ENCODE data around the gene PKP1. TPM values are rescaled to one million over a fixed set of nuclear protein-coding genes. Genes with fewer than 3 reads are reported as not detected.

Gene PKP1
- total RNA-seq, 6 experiments from 2014 or later = not detected

- Mint-ChIP-seq H3K4me1 (ENCODE audit: low read depth) (peaks cover 8% of the 10 kb centered on the region; the same call in 1 of the 2 replicates), H3K4me3 (no peak within 1 kb of the TSS), H3K27ac (no peak within 1 kb of the TSS), H3K36me3 (ENCODE audit: low read depth) (no peaks in the 10 kb centered on the region), H3K9me3 (no peaks in the 10 kb centered on the region), H3K27me3 (ENCODE audit: insufficient read depth) (peaks cover 23% of the 10 kb centered on the region)
- DNase-seq = no peak
- TF ChIP-seq, protein P1, sequence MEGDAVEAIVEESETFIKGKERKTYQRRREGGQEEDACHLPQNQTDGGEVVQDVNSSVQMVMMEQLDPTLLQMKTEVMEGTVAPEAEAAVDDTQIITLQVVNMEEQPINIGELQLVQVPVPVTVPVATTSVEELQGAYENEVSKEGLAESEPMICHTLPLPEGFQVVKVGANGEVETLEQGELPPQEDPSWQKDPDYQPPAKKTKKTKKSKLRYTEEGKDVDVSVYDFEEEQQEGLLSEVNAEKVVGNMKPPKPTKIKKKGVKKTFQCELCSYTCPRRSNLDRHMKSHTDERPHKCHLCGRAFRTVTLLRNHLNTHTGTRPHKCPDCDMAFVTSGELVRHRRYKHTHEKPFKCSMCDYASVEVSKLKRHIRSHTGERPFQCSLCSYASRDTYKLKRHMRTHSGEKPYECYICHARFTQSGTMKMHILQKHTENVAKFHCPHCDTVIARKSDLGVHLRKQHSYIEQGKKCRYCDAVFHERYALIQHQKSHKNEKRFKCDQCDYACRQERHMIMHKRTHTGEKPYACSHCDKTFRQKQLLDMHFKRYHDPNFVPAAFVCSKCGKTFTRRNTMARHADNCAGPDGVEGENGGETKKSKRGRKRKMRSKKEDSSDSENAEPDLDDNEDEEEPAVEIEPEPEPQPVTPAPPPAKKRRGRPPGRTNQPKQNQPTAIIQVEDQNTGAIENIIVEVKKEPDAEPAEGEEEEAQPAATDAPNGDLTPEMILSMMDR (IDR thresholded peaks at IDR 0.05) = no peak
Measured at GRCh38 chr1:201377611-201378092, 94.3 kb downstream of the PKP1 start, which contains the start of gene TNNT2. Gene TNNT2 (minus strand): TSS chr1:201377680. CDS start chr1:201373254, 4,426 bp downstream.

- Mint-ChIP-seq H3K36me3 (ENCODE audit: low read depth) (no peaks in the 10 kb centered on the region), H3K4me3 (no peak overlapping the region), H3K27me3 (ENCODE audit: insufficient read depth) (peaks cover 12% of the 10 kb centered on the region), H3K9me3 (no peaks in the 10 kb centered on the region), H3K4me1 (ENCODE audit: low read depth) (peaks cover 15% of the 10 kb centered on the region), H3K27ac (no peak overlapping the region)
- DNase-seq = no peak
- TF ChIP-seq, protein P1 (IDR thresholded peaks at IDR 0.05) = no peak
Measured at GRCh38 chr1:201378804-201379203, 95.5 kb downstream of the PKP1 start.

DNA sequence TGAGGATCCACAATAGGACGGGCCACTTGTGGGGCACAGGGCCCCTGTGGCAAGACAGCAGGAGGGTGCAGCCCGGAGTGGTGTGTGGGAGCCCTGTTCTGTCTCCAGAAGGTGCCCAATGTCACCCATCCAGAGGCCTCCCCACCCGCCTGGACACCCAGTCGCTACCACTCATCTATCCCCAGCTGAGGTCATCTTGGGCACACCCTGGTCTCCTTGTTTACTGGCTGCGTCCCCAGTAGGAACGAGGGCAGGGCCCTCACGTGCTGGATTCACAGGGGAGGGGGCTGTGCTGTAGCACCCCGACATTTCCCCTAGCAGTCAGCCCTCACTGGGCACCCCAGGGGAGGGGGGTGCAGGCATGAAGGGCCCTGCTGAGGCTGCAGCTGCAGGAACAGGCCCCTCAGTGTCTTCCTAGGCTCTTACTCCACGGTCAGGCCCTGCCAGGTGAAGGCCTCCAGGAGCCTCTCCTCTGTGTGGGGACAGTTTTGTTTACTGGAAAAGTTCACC lies 96.5 kb downstream of the PKP1 start:
- Mint-ChIP-seq H3K9me3 (no peaks in the 10 kb centered on the region), H3K27ac (no peak overlapping the region), H3K27me3 (ENCODE audit: insufficient read depth) (peaks cover 6% of the 10 kb centered on the region), H3K4me3 (no peak overlapping the region), H3K4me1 (ENCODE audit: low read depth) (peaks cover 25% of the 10 kb centered on the region), H3K36me3 (ENCODE audit: low read depth) (no peaks in the 10 kb centered on the region)
- DNase-seq = no peak
- TF ChIP-seq, protein P1 (IDR thresholded peaks at IDR 0.05) = no peak

DNA sequence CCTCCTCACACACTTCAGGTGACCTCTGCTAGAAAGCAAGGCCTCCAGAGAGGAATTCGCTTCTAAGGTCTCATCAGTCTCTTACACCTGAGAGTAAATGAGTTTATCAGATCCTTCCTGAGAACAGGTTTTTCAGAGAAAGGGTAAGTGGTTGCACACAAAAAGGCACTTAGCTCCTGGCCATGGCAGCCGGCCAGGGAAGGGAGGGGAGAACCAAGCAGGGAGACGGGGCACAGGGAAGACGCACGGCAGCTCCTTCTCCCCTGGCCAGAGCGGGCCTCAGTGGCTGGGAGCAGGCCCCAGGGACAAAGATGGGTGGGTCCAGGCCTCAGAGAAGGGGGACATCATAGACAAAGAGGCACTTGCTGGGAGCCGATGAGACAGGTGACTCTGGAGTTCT lies 97.8 kb downstream of the PKP1 start:
- TF ChIP-seq, protein P1 (IDR thresholded peaks at IDR 0.05) = no peak
- H3K9me3 Mint-ChIP-seq = no peaks in the 10 kb centered on the region
- no peaks in the 10 kb centered on the region for H3K36me3 Mint-ChIP-seq (ENCODE audit: low read depth)
- H3K4me3 Mint-ChIP-seq = no peak overlapping the region
- H3K27me3 Mint-ChIP-seq (ENCODE audit: insufficient read depth) = no peaks in the 10 kb centered on the region; the same call in 1 of the 2 replicates
- DNase-seq = no peak
- peaks cover 30% of the 10 kb centered on the region for H3K4me1 Mint-ChIP-seq (ENCODE audit: low read depth)
- no peak overlapping the region for H3K27ac Mint-ChIP-seq

Other genes starting within 250 kb of the PKP1 start
- gene CACNA1S, start 171.1 kb upstream of the PKP1 start, total RNA-seq (2021; fragmentation: NEBNext Ultra II Directional; extraction: Animal tissue kit (Norgen Biotek cat#: 25700)) = not detected
- not detected for gene ASCL5, start 156.3 kb upstream of the PKP1 start, total RNA-seq (2021; fragmentation: NEBNext Ultra II Directional; extraction: Animal tissue kit (Norgen Biotek cat#: 25700))
- 10 to 100 TPM; 60.3 to 72.7 (median 64.9) TPM for gene TMEM9, start 129.0 kb upstream of the PKP1 start, total RNA-seq (2021; fragmentation: NEBNext Ultra II Directional; extraction: Animal tissue kit (Norgen Biotek cat#: 25700))
- gene IGFN1, start 92.7 kb upstream of the PKP1 start, total RNA-seq (2021; fragmentation: NEBNext Ultra II Directional; extraction: Animal tissue kit (Norgen Biotek cat#: 25700)) = not detected
- not detected for gene TNNT2, start 94.2 kb downstream of the PKP1 start, total RNA-seq (2021; fragmentation: NEBNext Ultra II Directional; extraction: Animal tissue kit (Norgen Biotek cat#: 25700))
- gene LAD1, start 115.8 kb downstream of the PKP1 start, total RNA-seq (2021; fragmentation: NEBNext Ultra II Directional; extraction: Animal tissue kit (Norgen Biotek cat#: 25700)) = not detected
- not detected for gene TNNI1, start 138.2 kb downstream of the PKP1 start, total RNA-seq (2021; fragmentation: NEBNext Ultra II Directional; extraction: Animal tissue kit (Norgen Biotek cat#: 25700))
- gene PHLDA3, start 185.7 kb downstream of the PKP1 start, total RNA-seq (2021; fragmentation: NEBNext Ultra II Directional; extraction: Animal tissue kit (Norgen Biotek cat#: 25700)) = 100 to 1,000 TPM; 101 to 113 (median 108) TPM
- gene CSRP1, start 223.6 kb downstream of the PKP1 start, total RNA-seq (2021; fragmentation: NEBNext Ultra II Directional; extraction: Animal tissue kit (Norgen Biotek cat#: 25700)) = 100 to 1,000 TPM; 540 to 614 (median 577) TPM

Measured in HFFc6 (cell line).